Measurements from ENCODE around the gene ZDHHC14. TPM values are rescaled to one million over a fixed set of nuclear protein-coding genes. Genes with fewer than 3 reads are reported as not detected.

ZDHHC14 gene
- total RNA-seq, 1 experiment from 2014 or later: 1.7 TPM

DNA sequence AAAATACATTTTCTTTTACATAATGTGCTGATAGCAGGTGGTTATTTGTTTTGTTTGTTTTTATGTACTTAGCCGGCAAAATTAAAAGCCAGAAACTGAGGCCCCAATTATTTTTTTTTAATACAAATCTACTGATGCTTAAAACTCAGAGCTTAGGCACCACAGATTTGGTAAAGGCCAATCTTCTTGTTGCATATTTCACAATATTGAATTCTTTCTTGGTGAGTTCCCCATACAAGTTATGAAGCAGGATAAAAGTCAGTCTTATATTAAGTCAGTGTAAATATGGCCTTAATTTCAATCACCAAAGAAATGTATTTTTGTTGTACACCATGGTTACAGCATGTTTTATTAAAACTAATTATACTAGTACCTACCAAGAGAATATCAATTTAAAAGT is 16.3 kb upstream of the ZDHHC14 start:
- Mint-ChIP-seq H3K4me1 (peaks cover 0 to 4% of the 10 kb centered on the region in 2 experiments), H3K27ac (no peak overlapping the region), H3K27me3 (ENCODE audit: low read depth) (no peaks in the 10 kb centered on the region), H3K36me3 (ENCODE audit: insufficient read depth in 1 of 3, low read depth in 3 of 3) (no peaks in the 10 kb centered on the region), H3K9me3 (no peaks in the 10 kb centered on the region), H3K4me3 (no peak overlapping the region)
- H2BK12ac ChIP-seq (ENCODE audit: insufficient read length, low read depth, low read length): no peak overlapping the region
- H4K91ac ChIP-seq (ENCODE audit: insufficient read length, low read depth, low read length): no peak overlapping the region
- no peaks in the 10 kb centered on the region for H3K27me3 ChIP-seq (ENCODE audit: insufficient read depth, low read length)
- no peak overlapping the region for H4K5ac ChIP-seq (ENCODE audit: insufficient read length, low read depth, low read length)
- H2BK120ac ChIP-seq (ENCODE audit: low read depth, low read length, poor library complexity, severe bottlenecking): no peak overlapping the region
- H3K4me2 ChIP-seq (ENCODE audit: insufficient read depth, insufficient read length, low read length): no peak overlapping the region
- no peak overlapping the region for H3K9ac ChIP-seq (ENCODE audit: extremely low read depth, insufficient read length, low read length)
- H3K23me2 ChIP-seq (ENCODE audit: insufficient read length, low read depth, low read length, poor library complexity, severe bottlenecking): no peaks in the 10 kb centered on the region
- H3K79me1 ChIP-seq (ENCODE audit: insufficient read depth, low read depth, low read length, poor library complexity, severe bottlenecking): no peaks in the 10 kb centered on the region
- H4K20me1 ChIP-seq (ENCODE audit: control insufficient read depth, insufficient read depth, insufficient read length): no peaks in the 10 kb centered on the region
- TF ChIP-seq, protein P1, sequence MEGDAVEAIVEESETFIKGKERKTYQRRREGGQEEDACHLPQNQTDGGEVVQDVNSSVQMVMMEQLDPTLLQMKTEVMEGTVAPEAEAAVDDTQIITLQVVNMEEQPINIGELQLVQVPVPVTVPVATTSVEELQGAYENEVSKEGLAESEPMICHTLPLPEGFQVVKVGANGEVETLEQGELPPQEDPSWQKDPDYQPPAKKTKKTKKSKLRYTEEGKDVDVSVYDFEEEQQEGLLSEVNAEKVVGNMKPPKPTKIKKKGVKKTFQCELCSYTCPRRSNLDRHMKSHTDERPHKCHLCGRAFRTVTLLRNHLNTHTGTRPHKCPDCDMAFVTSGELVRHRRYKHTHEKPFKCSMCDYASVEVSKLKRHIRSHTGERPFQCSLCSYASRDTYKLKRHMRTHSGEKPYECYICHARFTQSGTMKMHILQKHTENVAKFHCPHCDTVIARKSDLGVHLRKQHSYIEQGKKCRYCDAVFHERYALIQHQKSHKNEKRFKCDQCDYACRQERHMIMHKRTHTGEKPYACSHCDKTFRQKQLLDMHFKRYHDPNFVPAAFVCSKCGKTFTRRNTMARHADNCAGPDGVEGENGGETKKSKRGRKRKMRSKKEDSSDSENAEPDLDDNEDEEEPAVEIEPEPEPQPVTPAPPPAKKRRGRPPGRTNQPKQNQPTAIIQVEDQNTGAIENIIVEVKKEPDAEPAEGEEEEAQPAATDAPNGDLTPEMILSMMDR (conservative IDR thresholded peaks at IDR 0.05): no peak
- H3K79me2 ChIP-seq (ENCODE audit: insufficient read depth, low read length): no peaks in the 10 kb centered on the region
- H2AK5ac ChIP-seq (ENCODE audit: insufficient read length, low read length): no peak overlapping the region
- H2BK15ac ChIP-seq (ENCODE audit: low read depth, low read length): no peak overlapping the region
- no peak overlapping the region for H3K18ac ChIP-seq (ENCODE audit: insufficient read length, low read depth, low read length)
- H3K4me1 ChIP-seq (ENCODE audit: insufficient read depth, low read length): no peaks in the 10 kb centered on the region; the same call in 1 of the 2 replicates
- H3K56ac ChIP-seq (ENCODE audit: insufficient read length, low read depth, low read length): no peak overlapping the region
- no peak overlapping the region for H2BK5ac ChIP-seq (ENCODE audit: insufficient read length, low read length)
- no peak overlapping the region for H3K23ac ChIP-seq (ENCODE audit: insufficient read length, low read depth, low read length)
- no peak overlapping the region for H3K27ac ChIP-seq (ENCODE audit: insufficient read length, low read depth, low read length)
- H2BK20ac ChIP-seq (ENCODE audit: low read depth, low read length, poor library complexity, severe bottlenecking): no peak overlapping the region
- H3K9me3 ChIP-seq (ENCODE audit: control insufficient read depth, low read depth, low read length): no peaks in the 10 kb centered on the region
- DNase-seq: no peak
- H4K8ac ChIP-seq (replicated peaks; ENCODE audit: insufficient read length, low read depth, low read length): no peak overlapping the region
- WGBS (ENCODE audit: extremely low coverage, insufficient read length, low lambda C conversion rate): no CpG with 5 or more reads among the region's 1 CpG
- H3T11ph ChIP-seq (ENCODE audit: low read length): no peak overlapping the region
- H2AFZ ChIP-seq (ENCODE audit: low read length): no peak overlapping the region
- H3K4ac ChIP-seq (ENCODE audit: low read depth, low read length): no peak overlapping the region
- no peak overlapping the region for H3K14ac ChIP-seq (ENCODE audit: insufficient read depth, low read length)

All from H9 (cell line).